ENCODE measurements around the gene SORBS1.

Gene SORBS1

GRCh38 chr10:95561177-95561863, at the start of gene SORBS1:
TSS of gene SORBS1 (minus strand) at chr10:95561371. CDS start at chr10:95441135, 120,236 bp downstream.
- peak; percentile 98 for DNase-seq (ENCODE audit: low read depth, low spot score)

- DNase-seq (ENCODE audit: low read depth, low spot score), result no peak
These were observed 49.6 kb upstream of the SORBS1 start for GRCh38 chr10:95610727-95611126.

GRCh38 chr10:95606922-95607321, 45.8 kb upstream of the SORBS1 start:
- no peak for DNase-seq (ENCODE audit: low read depth, low spot score)

- DNase-seq (ENCODE audit: low read depth, low spot score), result peak; percentile 9
These were observed 44.0 kb upstream of the SORBS1 start for GRCh38 chr10:95605163-95605562.

GRCh38 chr10:95604630-95605029, 43.5 kb upstream of the SORBS1 start:
- DNase-seq (ENCODE audit: low read depth, low spot score), result peak; percentile 23

GRCh38 chr10:95602382-95602781, 41.2 kb upstream of the SORBS1 start:
- DNase-seq (ENCODE audit: low read depth, low spot score), result no peak

GRCh38 chr10:95601116-95601719, 40.0 kb upstream of the SORBS1 start:
- DNase-seq (ENCODE audit: low read depth, low spot score), result peak; percentile 94

- DNase-seq (ENCODE audit: low read depth, low spot score), result no peak
These were observed 39.0 kb upstream of the SORBS1 start for GRCh38 chr10:95600158-95600557.

GRCh38 chr10:95597788-95598187, 36.6 kb upstream of the SORBS1 start:
- DNase-seq (ENCODE audit: low read depth, low spot score), result no peak

GRCh38 chr10:95588025-95588424, 26.9 kb upstream of the SORBS1 start:
- no peak for DNase-seq (ENCODE audit: low read depth, low spot score)

GRCh38 chr10:95579835-95580535, 18.8 kb upstream of the SORBS1 start:
- DNase-seq (ENCODE audit: low read depth, low spot score), result no peak

- DNase-seq (ENCODE audit: low read depth, low spot score), result no peak
These were observed 18.1 kb upstream of the SORBS1 start for GRCh38 chr10:95579292-95579691.

- DNase-seq (ENCODE audit: low read depth, low spot score), result no peak
These were observed 17.4 kb upstream of the SORBS1 start for GRCh38 chr10:95578619-95579018.

- DNase-seq (ENCODE audit: low read depth, low spot score), result no peak
These were observed 13.6 kb upstream of the SORBS1 start for GRCh38 chr10:95574649-95575365.

GRCh38 chr10:95573964-95574604, 12.9 kb upstream of the SORBS1 start:
- no peak for DNase-seq (ENCODE audit: low read depth, low spot score)

- no peak for DNase-seq (ENCODE audit: low read depth, low spot score)
These were observed 12.4 kb upstream of the SORBS1 start for GRCh38 chr10:95573527-95573926.

- DNase-seq (ENCODE audit: low read depth, low spot score), result no peak
These were observed 11.1 kb upstream of the SORBS1 start for GRCh38 chr10:95572131-95572820.

GRCh38 chr10:95571390-95571789, 10.2 kb upstream of the SORBS1 start:
- no peak for DNase-seq (ENCODE audit: low read depth, low spot score)

GRCh38 chr10:95569368-95569767, 8.2 kb upstream of the SORBS1 start:
- no peak for DNase-seq (ENCODE audit: low read depth, low spot score)

- no peak for DNase-seq (ENCODE audit: low read depth, low spot score)
These were observed 6.9 kb upstream of the SORBS1 start for GRCh38 chr10:95567903-95568630.
